ENCODE results near the gene PCBP3. TPM values are rescaled to one million over a fixed set of nuclear protein-coding genes. Genes with fewer than 3 reads are reported as not detected.

The PCBP3 gene
- total and polyA plus RNA-seq, 2 of the 13 experiments (the other 11 are each of a cell fraction or from before 2014, with no cell fraction given): not detected

DNA sequence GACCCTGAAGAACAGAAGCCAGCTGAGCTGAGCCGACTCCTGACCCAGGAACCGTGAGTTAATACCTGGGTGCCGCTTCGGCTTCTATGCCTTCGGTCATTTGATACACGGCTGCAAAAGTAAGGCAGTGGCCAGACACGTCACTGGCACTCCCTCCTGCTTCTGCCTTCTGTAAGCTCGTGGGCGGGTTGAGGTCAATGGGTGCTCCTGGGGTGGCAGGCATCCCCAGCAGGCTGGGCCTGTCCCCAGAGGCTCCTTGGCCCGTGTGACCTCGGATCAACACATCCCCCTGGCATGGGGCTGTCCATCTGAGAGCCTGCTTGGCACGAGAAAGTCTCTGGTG, 302.3 kb downstream of the PCBP3 start (continued):
- TF ChIP-seq, protein P1, sequence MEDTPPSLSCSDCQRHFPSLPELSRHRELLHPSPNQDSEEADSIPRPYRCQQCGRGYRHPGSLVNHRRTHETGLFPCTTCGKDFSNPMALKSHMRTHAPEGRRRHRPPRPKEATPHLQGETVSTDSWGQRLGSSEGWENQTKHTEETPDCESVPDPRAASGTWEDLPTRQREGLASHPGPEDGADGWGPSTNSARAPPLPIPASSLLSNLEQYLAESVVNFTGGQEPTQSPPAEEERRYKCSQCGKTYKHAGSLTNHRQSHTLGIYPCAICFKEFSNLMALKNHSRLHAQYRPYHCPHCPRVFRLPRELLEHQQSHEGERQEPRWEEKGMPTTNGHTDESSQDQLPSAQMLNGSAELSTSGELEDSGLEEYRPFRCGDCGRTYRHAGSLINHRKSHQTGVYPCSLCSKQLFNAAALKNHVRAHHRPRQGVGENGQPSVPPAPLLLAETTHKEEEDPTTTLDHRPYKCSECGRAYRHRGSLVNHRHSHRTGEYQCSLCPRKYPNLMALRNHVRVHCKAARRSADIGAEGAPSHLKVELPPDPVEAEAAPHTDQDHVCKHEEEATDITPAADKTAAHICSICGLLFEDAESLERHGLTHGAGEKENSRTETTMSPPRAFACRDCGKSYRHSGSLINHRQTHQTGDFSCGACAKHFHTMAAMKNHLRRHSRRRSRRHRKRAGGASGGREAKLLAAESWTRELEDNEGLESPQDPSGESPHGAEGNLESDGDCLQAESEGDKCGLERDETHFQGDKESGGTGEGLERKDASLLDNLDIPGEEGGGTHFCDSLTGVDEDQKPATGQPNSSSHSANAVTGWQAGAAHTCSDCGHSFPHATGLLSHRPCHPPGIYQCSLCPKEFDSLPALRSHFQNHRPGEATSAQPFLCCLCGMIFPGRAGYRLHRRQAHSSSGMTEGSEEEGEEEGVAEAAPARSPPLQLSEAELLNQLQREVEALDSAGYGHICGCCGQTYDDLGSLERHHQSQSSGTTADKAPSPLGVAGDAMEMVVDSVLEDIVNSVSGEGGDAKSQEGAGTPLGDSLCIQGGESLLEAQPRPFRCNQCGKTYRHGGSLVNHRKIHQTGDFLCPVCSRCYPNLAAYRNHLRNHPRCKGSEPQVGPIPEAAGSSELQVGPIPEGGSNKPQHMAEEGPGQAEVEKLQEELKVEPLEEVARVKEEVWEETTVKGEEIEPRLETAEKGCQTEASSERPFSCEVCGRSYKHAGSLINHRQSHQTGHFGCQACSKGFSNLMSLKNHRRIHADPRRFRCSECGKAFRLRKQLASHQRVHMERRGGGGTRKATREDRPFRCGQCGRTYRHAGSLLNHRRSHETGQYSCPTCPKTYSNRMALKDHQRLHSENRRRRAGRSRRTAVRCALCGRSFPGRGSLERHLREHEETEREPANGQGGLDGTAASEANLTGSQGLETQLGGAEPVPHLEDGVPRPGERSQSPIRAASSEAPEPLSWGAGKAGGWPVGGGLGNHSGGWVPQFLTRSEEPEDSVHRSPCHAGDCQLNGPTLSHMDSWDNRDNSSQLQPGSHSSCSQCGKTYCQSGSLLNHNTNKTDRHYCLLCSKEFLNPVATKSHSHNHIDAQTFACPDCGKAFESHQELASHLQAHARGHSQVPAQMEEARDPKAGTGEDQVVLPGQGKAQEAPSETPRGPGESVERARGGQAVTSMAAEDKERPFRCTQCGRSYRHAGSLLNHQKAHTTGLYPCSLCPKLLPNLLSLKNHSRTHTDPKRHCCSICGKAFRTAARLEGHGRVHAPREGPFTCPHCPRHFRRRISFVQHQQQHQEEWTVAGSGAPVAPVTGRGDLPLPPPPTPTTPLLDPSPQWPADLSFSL (CRISPR knock-in tag; IDR thresholded peaks at IDR 0.05): no peak

DNA sequence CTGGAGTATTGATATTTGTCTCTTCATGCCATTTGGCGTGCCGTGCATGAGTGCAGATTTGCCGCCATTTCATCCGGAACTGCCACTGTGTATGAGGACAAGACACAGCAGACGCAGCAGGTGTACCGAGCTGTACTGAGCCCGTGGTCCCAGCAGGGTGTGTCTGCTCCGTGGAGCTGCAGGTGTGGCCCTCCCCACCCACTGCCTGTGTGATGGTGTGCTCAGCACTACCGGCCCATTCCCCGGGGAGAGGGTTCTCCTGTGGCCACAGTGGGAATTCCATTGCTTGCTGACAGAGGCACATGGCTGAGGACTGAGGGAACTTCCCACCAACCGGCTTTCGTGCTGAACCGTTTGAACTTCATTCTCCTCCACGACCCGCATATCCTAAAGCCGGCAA, 303.8 kb downstream of the PCBP3 start:
- ChIA-PET POLR2A (no interaction called here), CTCF (ENCODE audit: low intra/inter-chr PET ratio, low total read pairs) (no interaction called here)
- Histone ChIP-seq H3K79me2 (ENCODE audit: insufficient read depth, low read length) (no peaks in the 10 kb centered on the region), H3K36me3 (replicated peaks in 1 of 2; ENCODE audit: control insufficient read depth in 1 of 2, insufficient read depth in 2 of 2, low read length in 2 of 2) (no peaks in the 10 kb centered on the region), H3K9ac (ENCODE audit: insufficient read depth, low read depth, low read length) (no peak overlapping the region), H3K9me3 (ENCODE audit: low read length) (no peaks in the 10 kb centered on the region), H2AFZ (ENCODE audit: low read length) (no peak overlapping the region), H3K4me2 (ENCODE audit: low read depth, low read length) (no peak overlapping the region), H3K4me3 (replicated peaks in 1 of 3; ENCODE audit: insufficient read depth in 1 of 3, low read depth in 2 of 3, low read length in 3 of 3) (no peak overlapping the region), H3K4me1 (ENCODE audit: insufficient read depth, low read length) (no peaks in the 10 kb centered on the region), H3K27me3 (ENCODE audit: control insufficient read depth in 1 of 2, insufficient read depth in 2 of 2, low read length in 2 of 2) (peaks cover 7 to 69% of the 10 kb centered on the region in 2 experiments; a peak in 3 of 5 replicates), H4K20me1 (ENCODE audit: insufficient read depth, low read length) (no peaks in the 10 kb centered on the region), H3K27ac (ENCODE audit: extremely low read length, insufficient read depth, low read length) (no peak overlapping the region)
- intact Hi-C loops (cut with micrococcal nuclease; ENCODE audit: unreplicated experiment) (no loop called here), in situ Hi-C loops (cut with HindIII; ENCODE audit: extremely low pct_ligation_motif_present, low pct_unique_long_range_greater_than_20kb) (no loop called here)
- BruUV-seq (replicated peaks): no TSS peak
- FAIRE-seq: no peak
- no peak for DNase-seq (ENCODE audit: low spot score)
- ATAC-seq: no peak
- 56% methylated on average over 9 of the region's 16 CpGs for WGBS (ENCODE audit: low lambda C conversion rate)
- TF ChIP-seq MIER3 (CRISPR knock-in tag; IDR thresholded peaks at IDR 0.05; ENCODE audit: borderline replicate concordance) (no peak), SETDB1 (CRISPR knock-in tag; IDR thresholded peaks at IDR 0.05; ENCODE audit: borderline replicate concordance) (no peak), POGZ (CRISPR knock-in tag; IDR thresholded peaks at IDR 0.05) (no peak), ZFP36L1 (CRISPR knock-in tag; IDR thresholded peaks at IDR 0.05) (no peak), HNF4A (CRISPR knock-in tag; IDR thresholded peaks at IDR 0.05) (no peak), ZNF879 (CRISPR knock-in tag; IDR thresholded peaks at IDR 0.05) (no peak)
- TF ChIP-seq, protein P2, sequence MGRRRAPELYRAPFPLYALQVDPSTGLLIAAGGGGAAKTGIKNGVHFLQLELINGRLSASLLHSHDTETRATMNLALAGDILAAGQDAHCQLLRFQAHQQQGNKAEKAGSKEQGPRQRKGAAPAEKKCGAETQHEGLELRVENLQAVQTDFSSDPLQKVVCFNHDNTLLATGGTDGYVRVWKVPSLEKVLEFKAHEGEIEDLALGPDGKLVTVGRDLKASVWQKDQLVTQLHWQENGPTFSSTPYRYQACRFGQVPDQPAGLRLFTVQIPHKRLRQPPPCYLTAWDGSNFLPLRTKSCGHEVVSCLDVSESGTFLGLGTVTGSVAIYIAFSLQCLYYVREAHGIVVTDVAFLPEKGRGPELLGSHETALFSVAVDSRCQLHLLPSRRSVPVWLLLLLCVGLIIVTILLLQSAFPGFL (CRISPR knock-in tag; IDR thresholded peaks at IDR 0.05): no peak
- TF ChIP-seq, protein P3, sequence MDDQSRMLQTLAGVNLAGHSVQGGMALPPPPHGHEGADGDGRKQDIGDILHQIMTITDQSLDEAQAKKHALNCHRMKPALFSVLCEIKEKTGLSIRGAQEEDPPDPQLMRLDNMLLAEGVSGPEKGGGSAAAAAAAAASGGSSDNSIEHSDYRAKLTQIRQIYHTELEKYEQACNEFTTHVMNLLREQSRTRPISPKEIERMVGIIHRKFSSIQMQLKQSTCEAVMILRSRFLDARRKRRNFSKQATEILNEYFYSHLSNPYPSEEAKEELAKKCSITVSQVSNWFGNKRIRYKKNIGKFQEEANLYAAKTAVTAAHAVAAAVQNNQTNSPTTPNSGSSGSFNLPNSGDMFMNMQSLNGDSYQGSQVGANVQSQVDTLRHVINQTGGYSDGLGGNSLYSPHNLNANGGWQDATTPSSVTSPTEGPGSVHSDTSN (CRISPR knock-in tag; IDR thresholded peaks at IDR 0.05; ENCODE audit: borderline replicate concordance): no peak
- TF ChIP-seq, protein P4, sequence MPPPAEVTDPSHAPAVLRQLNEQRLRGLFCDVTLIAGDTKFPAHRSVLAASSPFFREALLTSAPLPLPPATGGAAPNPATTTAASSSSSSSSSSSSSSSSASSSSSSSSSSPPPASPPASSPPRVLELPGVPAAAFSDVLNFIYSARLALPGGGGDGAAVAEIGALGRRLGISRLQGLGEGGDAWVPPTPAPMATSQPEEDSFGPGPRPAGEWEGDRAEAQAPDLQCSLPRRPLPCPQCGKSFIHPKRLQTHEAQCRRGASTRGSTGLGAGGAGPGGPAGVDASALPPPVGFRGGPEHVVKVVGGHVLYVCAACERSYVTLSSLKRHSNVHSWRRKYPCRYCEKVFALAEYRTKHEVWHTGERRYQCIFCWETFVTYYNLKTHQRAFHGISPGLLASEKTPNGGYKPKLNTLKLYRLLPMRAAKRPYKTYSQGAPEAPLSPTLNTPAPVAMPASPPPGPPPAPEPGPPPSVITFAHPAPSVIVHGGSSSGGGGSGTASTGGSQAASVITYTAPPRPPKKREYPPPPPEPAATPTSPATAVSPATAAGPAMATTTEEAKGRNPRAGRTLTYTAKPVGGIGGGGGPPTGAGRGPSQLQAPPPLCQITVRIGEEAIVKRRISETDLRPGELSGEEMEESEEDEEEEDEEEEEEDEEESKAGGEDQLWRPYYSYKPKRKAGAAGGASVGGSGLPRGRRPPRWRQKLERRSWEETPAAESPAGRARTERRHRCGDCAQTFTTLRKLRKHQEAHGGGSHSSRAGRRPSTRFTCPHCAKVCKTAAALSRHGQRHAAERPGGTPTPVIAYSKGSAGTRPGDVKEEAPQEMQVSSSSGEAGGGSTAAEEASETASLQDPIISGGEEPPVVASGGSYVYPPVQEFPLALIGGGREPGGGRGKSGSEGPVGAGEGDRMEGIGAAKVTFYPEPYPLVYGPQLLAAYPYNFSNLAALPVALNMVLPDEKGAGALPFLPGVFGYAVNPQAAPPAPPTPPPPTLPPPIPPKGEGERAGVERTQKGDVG (CRISPR knock-in tag; IDR thresholded peaks at IDR 0.05; ENCODE audit: borderline replicate concordance): no peak

All from HepG2 (cell line).